Mesothelial cell of epicardium (in vitro differentiated cells): ENCODE data around the gene ITGA5. TPM values are rescaled to one million over a fixed set of nuclear protein-coding genes. Genes with fewer than 3 reads are reported as not detected.

ENCODE experiments used
- DNase-seq, 2 experiments: peaks; one replicate each; pipeline ENCODE4 v3.0.0; 2021; ENCODE audit warnings: low spot score in 2 of 2; ENCODE audit not compliant: unreplicated experiment in 2 of 2
- H3K27ac Mint-ChIP-seq: 2 replicates; pipeline ENCODE4 v1.8.0; 2021; ENCODE audit warnings: mixed read lengths
- H3K27me3 Mint-ChIP-seq: 2 replicates; pipeline ENCODE4 v1.8.0; 2021; ENCODE audit warnings: low read depth, mixed read lengths
- H3K36me3 Mint-ChIP-seq: 2 replicates; pipeline ENCODE4 v1.8.0; 2021; ENCODE audit warnings: mixed read lengths
- H3K4me1 Mint-ChIP-seq: 2 replicates; pipeline ENCODE4 v1.8.0; 2021; ENCODE audit warnings: mixed read lengths
- H3K4me3 Mint-ChIP-seq: 2 replicates; pipeline ENCODE4 v1.8.0; 2021; ENCODE audit warnings: mild to moderate bottlenecking, moderate library complexity, mixed read lengths
- H3K9me3 Mint-ChIP-seq: 2 replicates; pipeline ENCODE4 v1.8.0; 2021; ENCODE audit warnings: mixed read lengths
- CTCF ChIP-seq: fragments of 200-600 bp; sonication (generic); IDR thresholded peaks from one replicate; pipeline ENCODE4 v1.5.0; 2021; ENCODE audit warnings: antibody characterized with exemption; ENCODE audit not compliant: unreplicated experiment
- total RNA-seq: library from RNA; stranded (reverse); gene quantifications from 3 replicates; pipeline ENCODE4 v1.2.1, GENCODE V29; 2021

Gene ITGA5
- total RNA-seq, 1 donor from 2014 or later, result 65.3 TPM

DNA sequence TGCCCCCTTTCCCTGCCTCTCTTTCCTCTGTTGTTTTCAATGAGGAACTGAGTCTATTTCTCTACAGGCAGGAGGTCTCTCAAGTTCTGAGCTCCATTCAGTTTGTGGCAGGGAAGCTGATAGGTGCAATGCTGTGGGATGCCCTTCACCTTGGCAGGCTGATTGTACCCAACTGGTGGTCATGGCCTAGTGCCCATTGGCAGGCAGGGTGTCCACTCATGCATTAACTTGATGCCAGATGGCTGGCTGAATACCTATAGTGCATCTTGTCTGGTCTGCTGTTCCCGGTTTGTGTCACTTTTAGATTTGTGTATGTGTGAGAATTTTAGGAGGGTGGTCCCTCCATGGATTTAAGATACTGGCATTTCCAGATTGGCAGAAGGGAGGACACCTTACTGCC, 20.0 kb upstream of the ITGA5 start:
- H3K4me3 Mint-ChIP-seq, result no peak overlapping the region
- H3K9me3 Mint-ChIP-seq, result no peaks in the 10 kb centered on the region
- no peak for TF ChIP-seq CTCF
- H3K27ac Mint-ChIP-seq, result no peak overlapping the region
- DNase-seq, result no peak
- H3K4me1 Mint-ChIP-seq, result peaks cover 6% of the 10 kb centered on the region
- no peaks in the 10 kb centered on the region for H3K36me3 Mint-ChIP-seq
- peaks cover 19% of the 10 kb centered on the region for H3K27me3 Mint-ChIP-seq

DNA sequence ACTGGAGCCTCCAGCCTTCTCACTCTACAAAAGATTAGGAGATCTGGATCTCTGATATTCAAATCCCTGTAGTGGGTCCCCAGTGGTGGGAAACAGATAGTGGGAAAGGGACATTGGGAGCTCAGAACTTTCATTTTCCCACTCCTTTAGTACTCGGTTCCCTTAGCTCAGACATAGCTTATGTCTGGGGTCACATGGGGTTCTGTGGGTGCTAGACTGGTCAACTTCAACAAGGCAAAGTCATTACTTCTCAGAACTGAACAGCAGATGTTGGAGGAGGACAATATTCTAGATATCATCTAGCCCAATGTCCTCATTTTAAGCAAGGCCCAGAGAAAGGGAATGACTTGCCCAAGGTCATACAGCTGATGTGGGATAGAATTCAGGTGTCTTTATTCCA, 19.5 kb upstream of the ITGA5 start:
- H3K27me3 Mint-ChIP-seq, result peaks cover 19% of the 10 kb centered on the region
- H3K9me3 Mint-ChIP-seq, result no peaks in the 10 kb centered on the region
- H3K4me3 Mint-ChIP-seq, result no peak overlapping the region
- no peaks in the 10 kb centered on the region for H3K36me3 Mint-ChIP-seq
- H3K27ac Mint-ChIP-seq, result no peak overlapping the region
- no peak for TF ChIP-seq CTCF
- H3K4me1 Mint-ChIP-seq, result peaks cover 6% of the 10 kb centered on the region
- DNase-seq, result no peak

DNA sequence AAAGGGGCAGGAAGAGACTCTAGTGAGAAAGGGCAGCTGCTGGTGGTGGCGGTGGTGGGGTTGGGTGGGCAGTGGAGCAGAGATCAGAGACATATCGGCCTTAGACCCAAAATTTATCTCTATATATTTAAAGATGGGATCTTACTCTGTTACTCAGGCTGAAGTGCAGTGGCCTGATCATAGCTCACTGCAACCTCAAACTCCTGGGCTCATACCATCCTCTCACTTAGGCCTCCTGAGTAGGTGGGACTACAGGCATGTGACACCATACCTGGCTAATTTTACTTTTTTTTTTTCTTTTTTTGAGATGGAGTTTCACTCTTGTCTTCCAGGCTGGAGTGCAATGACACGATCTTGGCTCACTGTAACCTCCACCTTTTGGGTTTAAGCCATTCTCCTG, 18.6 kb upstream of the ITGA5 start:
- Mint-ChIP-seq H3K36me3 (no peaks in the 10 kb centered on the region), H3K27ac (no peak overlapping the region), H3K4me3 (no peak overlapping the region), H3K4me1 (peaks cover 6% of the 10 kb centered on the region), H3K27me3 (peaks cover 18% of the 10 kb centered on the region), H3K9me3 (no peaks in the 10 kb centered on the region)
- TF ChIP-seq CTCF, result no peak
- no peak for DNase-seq

GRCh38 chr12:54437243-54437642, 18.2 kb upstream of the ITGA5 start:
- Mint-ChIP-seq H3K4me3 (no peak overlapping the region), H3K27me3 (peaks cover 14% of the 10 kb centered on the region), H3K36me3 (no peaks in the 10 kb centered on the region), H3K27ac (no peak overlapping the region), H3K9me3 (no peaks in the 10 kb centered on the region), H3K4me1 (peaks cover 7% of the 10 kb centered on the region)
- TF ChIP-seq CTCF, result no peak
- DNase-seq, result no peak

- Mint-ChIP-seq H3K27ac (no peak overlapping the region), H3K4me1 (peaks cover 25% of the 10 kb centered on the region), H3K4me3 (no peak overlapping the region)
These were observed 13.7 kb upstream of the ITGA5 start for GRCh38 chr12:54432815-54433164.

More at GRCh38 chr12:54432815-54433164, 13.7 kb upstream of the ITGA5 start:
- Mint-ChIP-seq H3K27me3 (peaks cover 2% of the 10 kb centered on the region), H3K9me3 (no peaks in the 10 kb centered on the region), H3K36me3 (no peaks in the 10 kb centered on the region)
- TF ChIP-seq CTCF, result no peak
- DNase-seq, result no peak
